Stimulated activated CD8-positive, alpha-beta memory T cell treated with anti-CD3 and anti-CD28 coated beads, Interleukin-7, amount 100 ng/mL, for 1 hour (primary cell): ENCODE results near the gene RUNX1.
"Not testable (repeated sequence)": the region's sequence is repeated elsewhere in the genome, so short reads cannot be mapped to it uniquely, and the experiment has no call there.

ENCODE experiments used
- DNase-seq, 2 donors: peaks; one replicate each; pipeline ENCODE4 v3.0.0-alpha.2; 2020; ENCODE audit warnings: low read depth in 2 of 2

The RUNX1 gene

GRCh38 chr21:35016517-35017188 is 32.4 kb downstream of the RUNX1 start:
- DNase-seq, result no peak

GRCh38 chr21:35016071-35016470 is 33.0 kb downstream of the RUNX1 start:
- DNase-seq, result no peak

- DNase-seq, result no peak
These were observed 33.6 kb downstream of the RUNX1 start for GRCh38 chr21:35015435-35016024.

GRCh38 chr21:35014302-35015041 is 34.6 kb downstream of the RUNX1 start:
- no peak for DNase-seq

- DNase-seq, result no peak
These were observed 37.4 kb downstream of the RUNX1 start for GRCh38 chr21:35011681-35012080.

- DNase-seq, result no peak
These were observed 38.7 kb downstream of the RUNX1 start for GRCh38 chr21:35010447-35010846.

- no peak for DNase-seq
These were observed 41.8 kb downstream of the RUNX1 start for GRCh38 chr21:35007348-35007747.

- DNase-seq, result no peak
These were observed 42.3 kb downstream of the RUNX1 start for GRCh38 chr21:35006771-35007170.

GRCh38 chr21:35006248-35006647 is 42.9 kb downstream of the RUNX1 start:
- DNase-seq, result no peak

GRCh38 chr21:35005560-35006224 is 43.4 kb downstream of the RUNX1 start:
- no peak for DNase-seq

- no peak for DNase-seq
These were observed 44.0 kb downstream of the RUNX1 start for GRCh38 chr21:35005077-35005476.

GRCh38 chr21:35004314-35004713 is 44.8 kb downstream of the RUNX1 start:
- DNase-seq, result no peak

GRCh38 chr21:35002879-35003722 is 46.0 kb downstream of the RUNX1 start:
- no peak for DNase-seq

- no peak for DNase-seq
These were observed 49.6 kb downstream of the RUNX1 start for GRCh38 chr21:34999397-34999941.

- no peak for DNase-seq
These were observed 50.9 kb downstream of the RUNX1 start for GRCh38 chr21:34998176-34998575.

- DNase-seq, result no peak
These were observed 51.8 kb downstream of the RUNX1 start for GRCh38 chr21:34997294-34997693.

- DNase-seq, result no peak
These were observed 52.6 kb downstream of the RUNX1 start for GRCh38 chr21:34996304-34997101.

- DNase-seq, result no peak
These were observed 53.2 kb downstream of the RUNX1 start for GRCh38 chr21:34995979-34996303.

GRCh38 chr21:34994766-34995631 is 54.1 kb downstream of the RUNX1 start:
- DNase-seq, result no peak

GRCh38 chr21:34993521-34993921 is 55.6 kb downstream of the RUNX1 start:
- not testable (repeated sequence) for DNase-seq
